Raji (cell line): Measurements from ENCODE around the gene DENND6B.

ENCODE experiments used
- POLR2A ChIP-seq: IDR thresholded peaks from 2 replicates; pipeline ENCODE4 v1.6.1; 2011; ENCODE audit warnings: low read depth, low read length, control low read depth; ENCODE audit not compliant: insufficient read depth

DENND6B gene

GRCh38 chr22:50277761-50278160, 49.1 kb downstream of the DENND6B start:
- TF ChIP-seq POLR2A: no peak

DNA sequence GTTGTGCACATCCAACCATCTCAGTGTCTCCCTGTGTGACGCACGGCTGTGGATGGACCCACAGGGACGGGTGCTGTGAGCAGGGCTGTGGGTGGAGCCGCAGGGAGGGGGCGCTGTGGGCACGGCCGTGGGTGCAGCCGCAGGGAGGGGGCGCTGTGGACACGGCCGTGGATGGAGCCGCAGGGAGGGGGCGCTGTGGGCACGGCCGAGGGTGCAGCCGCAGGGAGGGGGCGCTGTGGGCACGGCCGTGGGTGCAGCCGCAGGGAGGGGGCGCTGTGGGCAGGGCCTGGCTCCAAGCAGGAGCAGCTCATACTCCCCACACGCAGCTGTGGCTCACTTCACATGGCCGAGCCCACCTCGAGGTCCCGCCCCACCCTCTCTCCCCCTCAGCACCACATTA, 50.7 kb downstream of the DENND6B start:
- TF ChIP-seq POLR2A: 0 out of 2 replicates have a peak, but pooled peaks have one; percentile 27

- TF ChIP-seq POLR2A: no peak
These were observed 51.4 kb downstream of the DENND6B start for GRCh38 chr22:50275181-50276055.

DNA sequence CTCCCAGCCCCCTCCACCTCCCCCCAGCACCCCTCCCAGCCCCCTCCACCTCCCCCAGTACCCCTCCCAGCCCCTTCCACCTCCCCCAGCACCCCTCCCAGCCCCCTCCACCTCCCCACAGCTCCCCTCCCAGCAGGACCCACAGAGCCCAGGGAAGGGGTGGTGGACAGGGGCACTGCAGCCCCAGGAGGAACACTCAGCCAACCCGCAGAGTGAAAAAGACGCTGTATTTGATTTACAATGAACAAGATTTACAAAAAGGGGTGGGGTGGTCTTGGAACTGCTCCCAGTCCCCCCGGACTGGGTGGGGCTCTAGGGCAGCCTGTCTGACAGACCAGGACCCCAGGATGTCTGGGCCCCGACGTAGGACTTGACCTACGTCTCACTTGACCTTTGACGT, 52.0 kb downstream of the DENND6B start:
- TF ChIP-seq POLR2A: no peak

DNA sequence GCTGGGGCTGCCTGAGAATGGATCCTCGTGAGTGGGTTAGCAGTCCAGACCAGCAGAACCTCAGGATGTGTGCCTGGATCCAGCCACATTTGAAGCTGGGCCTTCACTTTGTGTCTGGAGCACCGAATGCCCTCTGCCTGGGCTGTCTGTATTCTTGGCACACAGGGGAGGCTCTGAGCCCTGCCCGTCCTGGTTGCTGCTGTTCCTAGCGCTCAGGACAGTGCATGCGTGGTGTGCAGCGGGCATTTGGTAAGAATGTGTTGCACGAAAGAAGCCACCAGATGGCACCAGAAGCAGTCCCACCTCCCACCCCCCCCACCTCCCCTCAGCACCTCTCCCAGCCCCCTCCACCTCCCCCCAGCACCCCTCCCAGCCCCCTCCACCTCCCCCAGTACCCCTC, 52.5 kb downstream of the DENND6B start:
- TF ChIP-seq POLR2A: no peak

- no peak for TF ChIP-seq POLR2A
These were observed 54.6 kb downstream of the DENND6B start for GRCh38 chr22:50272044-50272802.

DNA sequence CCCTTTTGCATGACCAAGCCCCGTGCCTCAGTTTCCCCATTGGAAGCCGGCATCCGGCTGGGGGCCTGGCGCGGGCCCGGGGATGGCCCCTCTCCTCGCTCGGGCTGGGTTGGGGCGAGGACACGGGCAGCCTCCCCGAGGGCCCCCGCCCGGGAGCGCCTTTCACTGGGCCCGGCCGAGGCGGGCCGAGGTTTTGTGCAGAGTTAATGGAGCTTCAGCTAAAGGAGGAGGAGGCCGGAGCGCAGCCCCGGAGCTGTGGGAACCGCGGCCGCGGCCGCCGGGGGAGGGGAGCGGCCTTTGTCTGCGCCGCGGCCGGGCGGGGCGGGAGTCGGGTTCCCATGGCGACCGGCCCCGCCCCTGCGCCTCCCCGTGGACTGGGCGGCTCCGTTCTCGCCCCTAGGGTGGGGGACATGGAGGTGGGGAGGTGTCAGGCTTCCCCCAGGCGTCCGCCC, 55.3 kb downstream of the DENND6B start:
- no peak for TF ChIP-seq POLR2A

GRCh38 chr22:50270666-50271394, 56.0 kb downstream of the DENND6B start:
- TF ChIP-seq POLR2A: no peak

DNA sequence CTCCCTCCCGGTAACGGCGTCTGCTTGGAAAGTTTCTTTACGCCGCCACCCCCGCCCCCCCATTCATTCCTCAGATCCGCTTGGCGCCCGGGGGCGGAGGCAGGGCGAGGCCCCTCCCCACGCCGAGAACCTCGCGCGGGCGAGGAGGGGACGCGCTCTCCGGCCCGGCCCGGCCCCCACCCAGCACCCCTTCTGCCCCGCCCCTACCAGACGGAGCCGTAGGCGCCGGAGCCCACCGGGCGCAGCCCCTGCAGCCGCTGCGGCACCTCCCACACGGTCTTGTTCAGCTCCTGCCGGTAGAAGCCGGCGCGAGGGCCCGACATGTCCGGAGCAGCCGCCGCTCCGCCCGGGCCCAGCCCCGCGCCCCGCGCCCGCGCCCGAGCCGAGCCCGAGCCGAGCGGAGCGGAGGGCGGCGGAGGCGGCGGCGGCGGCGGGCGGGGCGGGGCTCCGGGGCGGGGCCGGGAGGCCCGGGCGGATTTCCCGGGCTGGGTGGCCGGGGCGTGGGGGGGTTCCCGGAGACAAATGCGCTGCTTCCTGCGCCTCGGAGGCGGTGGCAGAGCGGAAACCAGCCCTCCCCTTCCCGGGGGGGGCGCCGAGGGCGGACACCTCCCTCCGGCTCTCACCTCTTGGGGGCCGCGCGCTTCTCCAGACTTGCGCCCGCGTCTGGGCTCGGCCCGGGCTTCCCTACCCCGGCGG, 56.7 kb downstream of the DENND6B start, which contains the start of gene MAPK11:
MAPK11 (minus strand) TSS at position 411 of the 696 bp plus-strand sequence; CDS start at position 323, 88 bp downstream.
- no peak for TF ChIP-seq POLR2A

- no peak for TF ChIP-seq POLR2A
These were observed 57.2 kb downstream of the DENND6B start for GRCh38 chr22:50269573-50269969.

DNA sequence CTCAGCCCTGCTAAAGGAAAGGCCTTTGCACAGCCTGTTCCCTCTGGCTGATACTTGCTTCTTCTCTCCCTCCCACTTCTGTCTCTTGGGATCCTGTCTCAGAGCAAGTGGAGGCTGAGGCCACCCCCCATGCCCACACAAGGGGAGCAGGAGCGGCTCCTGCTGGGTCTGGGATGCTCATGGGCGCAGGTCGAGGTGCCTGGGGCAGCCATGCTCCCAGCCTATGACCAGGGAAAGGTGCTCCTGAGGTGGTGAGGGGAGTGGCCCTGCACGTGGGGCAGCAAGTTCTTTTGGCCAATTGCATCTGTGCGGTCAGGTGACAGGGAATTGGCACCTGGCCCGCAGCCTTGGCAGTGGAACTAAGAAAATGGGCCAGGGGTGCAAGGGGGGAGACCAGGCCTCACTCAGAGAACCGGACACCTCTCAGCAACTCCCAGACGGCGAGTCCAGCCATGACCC, 58.1 kb downstream of the DENND6B start:
- no peak for TF ChIP-seq POLR2A

- TF ChIP-seq POLR2A: no peak
These were observed 59.0 kb downstream of the DENND6B start for GRCh38 chr22:50267591-50268390.

GRCh38 chr22:50266994-50267393, 59.8 kb downstream of the DENND6B start:
- no peak for TF ChIP-seq POLR2A
